Renal cortex interstitium (tissue), 11 donors: ENCODE measurements around the gene ZNF597. TPM values are rescaled to one million over a fixed set of nuclear protein-coding genes. Genes with fewer than 3 reads are reported as not detected.

Experiments used
- DNase-seq, 11 donors: peaks; one replicate each; pipeline ENCODE4 v3.0.0-alpha.2; 2013; ENCODE audit warnings: low read depth in 9 of 11, low spot score in 4 of 11; ENCODE audit errors: extremely low read depth in 1 of 11
- polyA plus RNA-seq, 3 donors: library from polyadenylated mRNA; unstranded; fragments of 120-200 nt; gene quantifications; one replicate each; pipeline ENCODE4 v1.2.1, GENCODE V29; 2013; ENCODE audit not compliant: insufficient read length in 3 of 3

ZNF597 gene
- polyA plus RNA-seq, 3 donors = 3.7 to 4.9 (median 3.7) TPM

DNA sequence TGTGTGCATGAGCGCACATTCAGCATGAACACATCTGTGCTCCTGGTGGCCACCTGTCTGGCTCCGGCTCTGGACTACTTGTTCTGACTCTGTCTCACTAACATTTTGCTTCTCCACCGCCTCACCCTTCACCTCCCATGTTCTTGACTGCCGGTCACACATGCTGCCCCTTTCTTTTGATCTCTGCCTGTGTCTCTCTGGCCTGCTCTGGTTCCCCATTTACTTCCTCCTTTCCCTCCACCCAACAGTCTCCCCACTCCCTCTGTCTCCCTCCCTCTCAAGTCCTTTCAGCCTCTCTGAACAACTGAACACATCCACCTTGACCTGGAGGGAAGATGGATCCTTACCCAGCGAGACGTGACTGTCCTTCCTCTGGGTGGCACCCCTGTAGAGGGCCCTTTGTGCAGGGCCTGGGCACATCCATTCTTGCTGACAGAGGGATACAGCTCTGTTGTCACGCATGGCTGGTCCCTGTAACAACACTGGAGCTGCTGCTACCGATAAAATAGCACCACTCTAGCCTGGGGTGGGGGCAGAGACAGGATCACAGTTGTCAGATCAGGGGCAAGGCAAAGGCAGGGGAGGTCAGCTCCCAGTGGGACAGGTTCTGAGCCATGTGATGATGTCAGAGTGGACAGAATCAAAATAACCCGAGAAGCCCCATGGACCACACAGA is 53.5 kb downstream of the ZNF597 start:
- no peak for DNase-seq

- no peak for DNase-seq
Observed at GRCh38 chr16:3388325-3388724, 55.0 kb downstream of the ZNF597 start.

DNA sequence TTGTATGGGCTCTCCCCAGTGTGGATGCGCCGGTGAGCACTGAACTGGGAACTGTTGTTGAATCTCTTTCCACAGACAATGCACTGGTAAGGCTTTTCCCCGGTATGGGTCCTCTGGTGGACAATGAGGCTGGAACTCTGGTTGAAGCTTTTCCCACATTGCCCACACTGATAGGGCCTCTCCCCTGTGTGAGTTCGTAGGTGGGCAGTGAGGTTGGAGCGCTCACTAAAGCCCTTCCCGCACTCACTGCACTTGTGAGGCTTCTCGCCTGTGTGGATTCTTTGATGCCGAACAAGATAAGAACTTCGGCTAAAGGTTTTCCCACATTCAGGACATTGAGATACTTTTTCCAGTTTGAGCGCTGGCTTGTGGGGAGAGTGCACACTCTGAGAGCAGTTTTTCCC is 60.3 kb downstream of the ZNF597 start:
- no peak for DNase-seq

Other genes with a start within 250 kb of the ZNF597 start
- 10 to 100 TPM; 12.4 to 15.7 (median 14.9) TPM for gene ZNF200, start 208.3 kb downstream of the ZNF597 start, polyA plus RNA-seq
- under 1 TPM; 0.19 to 0.47 (median 0.24) TPM for gene MEFV, start 186.9 kb downstream of the ZNF597 start, polyA plus RNA-seq
- gene ZNF263, start 160.0 kb downstream of the ZNF597 start, polyA plus RNA-seq = 10 to 100 TPM; 46.9 to 50.4 (median 49.5) TPM
- 10 to 100 TPM; 11.1 to 13.7 (median 13.5) TPM for gene TIGD7, start 138.1 kb downstream of the ZNF597 start, polyA plus RNA-seq
- 10 to 100 TPM; 46.3 to 60.4 (median 59.3) TPM for gene ZNF75A, start 138.0 kb downstream of the ZNF597 start, polyA plus RNA-seq
- 1 to 10 TPM in 1 of 3 donors, under 1 TPM in 2; 0.59 to 1.1 (median 0.59) TPM for gene OR2C1, start 87.6 kb downstream of the ZNF597 start, polyA plus RNA-seq
- gene ZSCAN32, start 42.5 kb downstream of the ZNF597 start, polyA plus RNA-seq = 10 to 100 TPM; 15.9 to 26.4 (median 17.2) TPM
- 10 to 100 TPM; 13.5 to 15.5 (median 15.1) TPM for gene ZNF174, start 42.3 kb downstream of the ZNF597 start, polyA plus RNA-seq
- gene NAA60, start 176 bp upstream of the ZNF597 start, polyA plus RNA-seq = 10 to 100 TPM; 65.1 to 70.8 (median 68.9) TPM
- gene C16orf90, start 52.0 kb upstream of the ZNF597 start, polyA plus RNA-seq = under 1 TPM in 2 of 3 donors, not detected in 1; 0.22 to 0.33 TPM
- gene CLUAP1, start 57.5 kb upstream of the ZNF597 start, polyA plus RNA-seq = 10 to 100 TPM; 50.8 to 61.4 (median 59.9) TPM
- 1 to 10 TPM; 1.6 to 2.1 (median 1.9) TPM for gene NLRC3, start 133.9 kb upstream of the ZNF597 start, polyA plus RNA-seq
- 1 to 10 TPM; 4.9 to 7.3 (median 5.7) TPM for gene SLX4, start 168.1 kb upstream of the ZNF597 start, polyA plus RNA-seq
- 10 to 100 TPM; 21.1 to 44.8 (median 31.0) TPM for gene DNASE1, start 211.2 kb upstream of the ZNF597 start, polyA plus RNA-seq